ENCODE measurements around the gene STOML1. TPM values are rescaled to one million over a fixed set of nuclear protein-coding genes. Genes with fewer than 3 reads are reported as not detected.

STOML1 gene
- total and polyA plus RNA-seq, 2 experiments from 2014 or later: 2.3 to 2.4 TPM

GRCh38 chr15:74028646-74029045 is 36.6 kb upstream of the STOML1 start:
- no peak overlapping the region for H3K27ac Mint-ChIP-seq
- no peak overlapping the region for H3K4me3 Mint-ChIP-seq

More at GRCh38 chr15:74028646-74029045, 36.6 kb upstream of the STOML1 start:
- peaks cover 6% of the 10 kb centered on the region for H3K27me3 Mint-ChIP-seq (ENCODE audit: insufficient read depth, low read depth, poor library complexity)
- DNase-seq (ENCODE audit: low spot score) (no peak), ATAC-seq (no peak)
- no peaks in the 10 kb centered on the region for H3K4me1 Mint-ChIP-seq
- Histone ChIP-seq H3K36me3 (ENCODE audit: insufficient read depth) (no peaks in the 10 kb centered on the region; the same call in 1 of the 2 replicates), H3K79me2 (replicated peaks; ENCODE audit: insufficient read depth) (no peaks in the 10 kb centered on the region), H2AFZ (no peak overlapping the region), H3K4me1 (ENCODE audit: insufficient read depth) (no peaks in the 10 kb centered on the region), H3F3A (replicated peaks; ENCODE audit: low read depth) (no peaks in the 10 kb centered on the region), H3K4me3 (no peak overlapping the region), H3K4me2 (no peak overlapping the region), H3K27ac (ENCODE audit: low read depth) (no peak overlapping the region), H3K9me2 (ENCODE audit: insufficient read depth) (no peaks in the 10 kb centered on the region), H4K20me1 (replicated peaks; ENCODE audit: insufficient read depth) (no peaks in the 10 kb centered on the region; the same call in 1 of the 2 replicates), H3K27me3 (ENCODE audit: insufficient read depth) (no peaks in the 10 kb centered on the region)
- peaks cover 10% of the 10 kb centered on the region; the same call in 2 of the 3 replicates for H3K36me3 Mint-ChIP-seq (ENCODE audit: low read depth)
- no peak for TF ChIP-seq POLR2AphosphoS5 (IDR thresholded peaks at IDR 0.05; ENCODE audit: low read depth)
- no peak for TF ChIP-seq CREB1 (CRISPR knock-in tag; IDR thresholded peaks at IDR 0.05; ENCODE audit: low read depth)
- no peak for TF ChIP-seq ZNF462 (CRISPR knock-in tag; IDR thresholded peaks at IDR 0.05)
- no peak for TF ChIP-seq EZH2phosphoT487 (IDR thresholded peaks at IDR 0.05; ENCODE audit: unreplicated experiment)
- no peak for TF ChIP-seq ZNF114 (CRISPR knock-in tag; IDR thresholded peaks at IDR 0.05)
- no peaks in the 10 kb centered on the region for H3K9me3 Mint-ChIP-seq
